NB4 (cell line): ENCODE data around the gene HCK.

ENCODE experiments used
- CTCF ChIP-seq: IDR thresholded peaks from one replicate; pipeline ENCODE4 v1.5.1; 2012; ENCODE audit warnings: low read depth, low read length
- MAX ChIP-seq: IDR thresholded peaks from 2 replicates; pipeline ENCODE4 v1.6.1; 2011; ENCODE audit warnings: low read depth, low read length
- MYC ChIP-seq: IDR thresholded peaks from 2 replicates; pipeline ENCODE4 v1.6.1; 2011; ENCODE audit warnings: low read depth, low read length
- POLR2A ChIP-seq: IDR thresholded peaks from 2 replicates; pipeline ENCODE4 v1.6.1; 2011; ENCODE audit warnings: mild to moderate bottlenecking; ENCODE audit not compliant: insufficient read length; ENCODE audit errors: extremely low read depth

- TF ChIP-seq CTCF (no peak), POLR2A (no peak), MYC (no peak), MAX (no peak)
Observed at GRCh38 chr20:32069711-32070110, 17.7 kb downstream of the HCK start.
